HG02678 (cell line): ENCODE measurements around the gene HOXB5.

Source experiments
- ATAC-seq: cut with Tn5 transposase; IDR thresholded peaks from one replicate; pipeline ENCODE4 v1.9.1; 2021; ENCODE audit warnings: mild to moderate bottlenecking, moderate library complexity; ENCODE audit not compliant: unreplicated experiment

The HOXB5 gene

GRCh38 chr17:48564188-48565021 is 29.2 kb downstream of the HOXB5 start:
- ATAC-seq: no peak

DNA sequence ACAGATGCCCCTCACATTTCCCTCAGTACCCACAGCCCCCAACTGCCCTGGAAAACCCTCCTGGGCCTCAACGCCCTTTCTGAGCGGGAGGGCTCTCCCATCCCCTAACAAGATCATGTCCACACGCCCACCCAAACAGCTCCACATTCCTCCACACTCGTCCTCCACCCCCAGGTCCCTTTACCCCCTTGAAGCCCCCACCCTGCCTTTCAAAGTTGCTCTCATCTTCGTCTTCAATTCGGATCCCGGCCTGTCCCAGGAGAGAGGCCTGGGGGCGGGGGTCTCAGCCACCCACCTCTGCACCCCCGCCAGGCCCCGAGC is 29.8 kb downstream of the HOXB5 start:
- no peak for ATAC-seq

GRCh38 chr17:48563385-48563838 is 30.2 kb downstream of the HOXB5 start:
- no peak for ATAC-seq

DNA sequence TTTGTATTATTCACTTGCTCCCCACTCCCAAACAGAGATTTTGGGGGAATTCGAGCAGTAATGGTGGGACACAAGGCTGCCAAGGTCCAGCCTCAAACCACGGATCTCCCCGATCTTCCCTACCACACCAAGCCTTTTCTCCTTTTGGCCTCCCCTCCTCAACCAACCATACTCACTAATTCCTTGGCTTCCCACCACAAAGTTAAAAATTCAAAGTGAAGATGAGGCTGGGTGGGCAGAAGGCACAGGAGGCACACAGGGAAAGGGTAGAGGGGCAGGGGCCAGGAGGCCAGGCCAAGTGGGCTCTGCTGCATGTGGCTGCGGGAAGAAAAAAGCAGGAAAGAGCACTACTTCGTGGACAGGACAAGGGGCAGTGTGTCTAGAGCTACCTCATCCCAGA is 30.6 kb downstream of the HOXB5 start:
- no peak for ATAC-seq

GRCh38 chr17:48561884-48562810 is 31.4 kb downstream of the HOXB5 start:
- ATAC-seq: no peak

DNA sequence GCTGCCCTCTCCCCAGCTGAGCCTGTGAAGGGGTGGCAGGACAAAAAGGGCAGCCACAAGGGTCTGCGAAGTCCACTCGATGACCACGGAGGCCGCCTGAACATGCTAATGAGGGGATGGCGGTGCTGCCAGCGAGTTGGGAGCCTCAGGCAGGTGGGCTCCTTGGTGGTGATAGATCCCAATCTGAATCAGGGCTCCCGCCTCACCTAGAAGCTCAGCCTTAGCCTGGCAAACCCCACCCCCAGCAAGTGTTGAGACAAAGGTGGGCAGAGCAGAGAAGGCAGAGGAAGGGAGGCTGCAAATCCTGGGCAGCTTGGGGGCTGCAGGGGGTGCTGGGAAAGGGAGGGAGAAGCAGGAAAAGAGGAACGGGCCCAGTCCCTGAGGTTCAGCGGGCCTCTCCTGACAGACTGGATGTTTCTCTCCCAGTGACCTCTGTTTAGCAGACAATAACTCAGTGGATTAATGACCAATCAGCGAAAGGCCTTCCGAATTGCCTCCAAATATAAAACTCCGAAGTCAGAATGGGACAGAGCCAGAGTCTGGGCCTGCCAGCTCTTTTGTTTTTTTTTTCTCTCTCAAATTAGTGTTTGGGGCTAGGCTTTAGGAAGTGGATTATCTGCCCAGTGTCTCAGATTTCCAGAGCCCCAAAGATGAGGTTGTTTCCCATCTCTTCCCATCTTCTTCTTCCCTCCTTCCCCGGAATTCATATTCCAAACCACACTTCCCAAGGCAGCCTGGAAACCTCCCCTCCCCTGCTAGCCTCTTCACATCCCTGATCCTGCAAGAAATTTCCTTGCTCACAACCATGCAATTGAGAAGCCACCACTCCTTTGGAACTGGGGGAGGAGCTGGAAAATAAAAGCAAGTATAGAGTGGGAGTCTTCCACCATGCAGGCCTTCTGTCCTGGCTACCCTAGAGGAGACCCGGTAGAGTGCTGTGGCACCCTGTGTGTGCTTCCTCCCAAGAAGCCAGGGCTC is 33.5 kb downstream of the HOXB5 start:
- no peak for ATAC-seq

GRCh38 chr17:48559122-48559839 is 34.3 kb downstream of the HOXB5 start:
- ATAC-seq: no peak

DNA sequence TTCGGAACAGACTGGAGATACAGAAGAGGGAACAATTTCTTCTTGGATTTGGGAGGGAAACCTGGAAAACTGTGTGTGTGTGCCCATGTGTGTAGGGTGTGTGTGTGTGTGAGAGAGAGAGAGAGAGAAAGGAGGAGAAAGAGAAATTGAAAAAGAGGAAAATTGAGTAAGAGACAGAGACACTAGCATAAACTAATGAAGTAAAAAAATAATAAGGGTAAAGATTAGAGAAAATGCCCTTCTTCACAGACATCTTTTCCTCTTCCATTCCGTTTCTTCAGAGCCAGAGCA is 34.8 kb downstream of the HOXB5 start:
- no peak for ATAC-seq

DNA sequence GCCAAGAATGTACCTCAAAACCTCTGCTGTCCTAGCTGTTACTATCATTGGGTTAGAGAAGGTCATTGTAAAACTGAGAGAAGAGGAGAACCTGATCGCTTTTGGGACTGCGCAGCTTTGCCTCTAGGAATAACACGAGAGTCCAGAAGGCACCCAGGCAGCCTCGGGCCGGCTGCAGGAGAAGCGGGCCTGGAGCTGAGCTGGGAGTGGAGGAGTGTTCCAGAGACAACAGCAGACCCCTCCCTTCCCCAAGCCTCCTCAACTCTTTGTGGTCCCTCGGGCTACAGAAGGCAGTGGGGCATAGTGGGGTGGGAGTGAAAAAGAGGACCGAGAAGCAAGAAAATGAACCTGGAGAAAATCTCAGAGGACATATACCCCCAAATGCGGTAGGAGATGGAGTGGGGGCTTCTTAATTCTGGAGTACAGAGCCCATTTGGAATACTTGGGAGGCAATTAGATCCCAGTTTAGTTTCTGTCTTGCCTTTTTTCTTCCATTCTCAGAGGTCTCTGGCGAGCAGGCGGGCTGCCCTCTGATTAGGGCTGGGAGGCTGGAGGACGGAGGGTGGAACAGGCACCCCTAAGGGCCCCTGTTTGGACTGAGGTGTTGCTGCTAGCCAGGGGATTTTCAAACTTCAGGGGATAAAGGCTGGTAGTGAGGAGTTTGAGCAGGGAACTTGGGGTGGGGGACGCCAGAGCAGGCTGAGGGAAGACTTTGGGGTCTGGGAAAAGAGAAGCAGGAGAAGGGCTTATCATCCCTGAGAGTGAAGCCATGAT is 35.3 kb downstream of the HOXB5 start:
- ATAC-seq: no peak

- no peak for ATAC-seq
Measured at GRCh38 chr17:48556576-48557401, 36.8 kb downstream of the HOXB5 start.

GRCh38 chr17:48556229-48556575 is 37.4 kb downstream of the HOXB5 start:
- no peak for ATAC-seq

DNA sequence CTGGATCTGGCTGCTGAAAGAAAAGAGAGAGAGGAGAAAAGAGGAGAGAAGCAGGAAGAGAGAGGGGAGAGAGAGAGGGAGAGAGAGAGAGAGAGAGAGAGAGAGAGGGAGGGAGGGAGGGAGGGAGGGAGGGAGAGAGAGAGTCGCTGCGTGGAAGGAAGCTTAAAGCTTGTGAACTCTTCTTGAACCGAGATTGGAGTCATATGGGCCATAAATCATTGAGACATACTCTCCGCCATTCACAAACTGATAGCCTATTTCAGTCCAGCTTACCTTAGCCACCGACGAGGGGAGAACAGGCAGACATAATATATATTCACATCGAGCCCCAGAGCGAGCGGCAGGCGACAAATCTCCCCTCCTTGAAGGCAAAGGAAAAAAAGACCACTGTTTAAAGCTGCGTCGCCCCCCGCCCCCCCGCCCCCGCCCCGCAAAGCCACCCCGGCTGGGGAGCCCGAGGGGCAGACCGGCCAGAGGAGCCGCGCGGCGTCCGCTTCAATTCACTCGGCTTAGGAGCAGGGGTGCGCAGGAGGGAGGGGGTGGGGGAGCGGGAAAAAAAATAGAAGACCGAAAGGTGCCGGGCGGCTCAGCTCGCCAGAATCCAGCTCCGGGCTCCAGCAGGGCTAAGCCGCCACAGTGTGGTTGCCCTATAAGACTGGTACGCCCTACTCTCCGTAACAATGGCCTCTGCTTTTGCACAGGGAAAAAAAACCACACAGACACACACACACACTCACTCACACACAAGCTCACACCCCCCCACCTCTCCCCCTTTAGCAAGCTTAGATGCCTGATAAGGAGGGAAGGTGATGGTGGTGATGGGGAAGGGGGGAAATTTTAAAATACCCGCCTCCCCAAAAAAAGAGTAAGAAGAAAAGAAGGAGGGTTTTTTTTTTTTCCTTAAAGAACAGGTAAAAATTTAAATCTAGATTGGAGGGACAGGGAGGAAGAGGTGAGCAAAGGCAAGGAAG is 38.0 kb downstream of the HOXB5 start:
- no peak for ATAC-seq

- ATAC-seq: no peak
Measured at GRCh38 chr17:48554412-48555257, 38.9 kb downstream of the HOXB5 start.

GRCh38 chr17:48553826-48554225 is 39.8 kb downstream of the HOXB5 start:
- no peak for ATAC-seq

DNA sequence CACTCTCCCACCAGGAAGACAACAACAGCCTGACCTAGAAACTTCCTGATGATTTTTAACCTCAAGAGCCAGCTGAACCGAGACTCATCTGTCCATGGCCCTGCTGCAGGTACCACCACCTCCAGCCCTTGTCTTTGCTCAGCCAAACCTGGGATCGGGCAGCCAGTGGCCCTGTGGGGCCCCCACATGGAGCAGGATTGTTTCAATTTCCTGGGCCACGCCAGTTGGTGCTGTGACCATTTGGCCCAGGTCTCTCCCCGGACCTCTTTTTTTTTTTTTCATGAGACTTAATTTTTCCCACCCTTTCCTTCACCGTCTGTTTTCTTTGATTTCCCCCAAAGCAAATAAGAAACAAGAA is 40.4 kb downstream of the HOXB5 start:
- no peak for ATAC-seq

GRCh38 chr17:48552466-48553189 is 41.0 kb downstream of the HOXB5 start:
- no peak for ATAC-seq
